Right lobe of liver (tissue), 6 donors: ENCODE measurements around the gene CASKIN1. TPM values are rescaled to one million over a fixed set of nuclear protein-coding genes. Genes with fewer than 3 reads are reported as not detected.
A peak's percentile ranks its signal among the peaks of the same experiment; 100 is the strongest.
"Not testable (repeated sequence)": the region's sequence is repeated elsewhere in the genome, so short reads cannot be mapped to it uniquely, and the experiment has no call there.

Experiments
- ATAC-seq, 4 donors: fragments of 200-7000 bp; cut with Tn5 transposase; one replicate each; pipeline ENCODE4 v1.9.1; 2020; ENCODE audit warnings: mild to moderate bottlenecking in 4 of 4, moderate library complexity in 4 of 4
- DNase-seq, 3 donors: peaks; one replicate each; pipeline ENCODE4 v3.0.0-alpha.2; 2020
- H3K27ac ChIP-seq, 3 donors: fragments of 200-600 bp; one replicate each; pipeline ENCODE4 v1.8.0; 2022
- H3K27me3 ChIP-seq, 2 donors: fragments of 200-600 bp; one replicate each; pipeline ENCODE4 v1.8.0; 2022
- H3K36me3 ChIP-seq, 4 donors: fragments of 200-600 bp; sonication (generic) in 1 of 4; one replicate each; pipeline versions ENCODE4 v1.5.1 to v1.8.0; 2017 to 2022; ENCODE audit warnings: control low read depth in 1 of 4
- H3K4me1 ChIP-seq, 4 donors: fragments of 200-600 bp; sonication (generic) in 1 of 4; one replicate each; pipeline versions ENCODE4 v1.5.1 to v1.8.0; 2017 to 2022; ENCODE audit warnings: control low read depth in 1 of 4
- H3K4me3 ChIP-seq, 3 donors: fragments of 200-600 bp; one replicate each; pipeline ENCODE4 v1.8.0; 2022
- H3K9me3 ChIP-seq, 4 donors: fragments of 200-600 bp; sonication (generic) in 1 of 4; one replicate each; pipeline versions ENCODE4 v1.5.1 to v1.8.0; 2017 to 2022; ENCODE audit warnings: control low read depth in 1 of 4
- WGBS: methylation state at CpG from one replicate; pipeline ENCODE4 v1.1.6; 2018; ENCODE audit warnings: low coverage, low lambda C conversion rate; ENCODE audit not compliant: insufficient coverage; ENCODE audit errors: missing lambda C conversion rate; 5-methylcytosine and 5-hydroxymethylcytosine counted together
- intact Hi-C, 2 donors: fragments of 100-400 bp; cut with DNase I; formaldehyde crosslinking; loops; one replicate each; pipeline versions ENCODE4 v1.11.2 to v1.14.1; 2022
- microRNA counts: library from miRNA; unstranded; fragments of <30 nt; microRNA quantifications from one replicate; lab custom pipeline; 2016
- microRNA-seq, 2 donors: library from miRNA; unstranded; fragments of <30 nt; microRNA quantifications; one replicate each; pipeline ENCODE4, GENCODE V29; 2019 to 2020
- small RNA-seq, 2 experiments: library from RNA; depleted of rRNA; stranded (forward); fragments of <200 nt; gene quantifications; one replicate each; pipeline ENCODE3, GENCODE V24; 2016
- total RNA-seq, 6 experiments: library from RNA; depleted of rRNA in 2 of 6; stranded (reverse); fragments of >200 nt in 2 of 6; fragmentation: NEBNext Ultra II Directional in 3 of 6; extraction: Animal tissue kit (Norgen Biotek cat#: 25700) in 3 of 6; gene quantifications; one replicate each; pipeline versions ENCODE4 v1.1.0 to v1.2.4, GENCODE V29; 2016 to 2023
- donor health status: DM: no; HTN: yes; CAD: no.
- donor health status: DM: no; HTN: no; CAD: no.
- donor health status: DM: no; HTN: no; CAD: no.
- donor health status: DM: no; HTN: yes; CAD: no.
- donor health status: DM: no; HTN: yes; CAD: no.

The CASKIN1 gene
- total RNA-seq, 6 experiments from 2014 or later = not detected

- H3K27me3 ChIP-seq, H3K4me1 ChIP-seq, DNase-seq, ATAC-seq, H3K27ac ChIP-seq, intact Hi-C loops, H3K4me3 ChIP-seq, H3K9me3 ChIP-seq, H3K36me3 ChIP-seq: not testable (repeated sequence)
- WGBS = 68% methylated on average over 4 of the region's 11 CpGs
These were observed 67.2 kb downstream of the CASKIN1 start for GRCh38 chr16:2129251-2129650.

GRCh38 chr16:2127630-2128280 lies 68.7 kb downstream of the CASKIN1 start:
- H3K27ac ChIP-seq, H3K9me3 ChIP-seq, DNase-seq, H3K4me1 ChIP-seq, H3K4me3 ChIP-seq, H3K36me3 ChIP-seq, intact Hi-C loops, H3K27me3 ChIP-seq: not testable (repeated sequence)
- 17% methylated on average over 3 of the region's 3 CpGs for WGBS
- peak; percentile 51 to 63 (median 61) for ATAC-seq

MicroRNAs within 50 kb of the gene (microRNA counts, 767-probe panel; counts per million panel counts)
- microRNA hsa-miR-3180 (lab: Ali Mortazavi, UCI) = 237 counts per million
- microRNA hsa-miR-4516 (lab: Ali Mortazavi, UCI) = 9,063 counts per million, percentile 46 among the panel's probes with 10 or more counts

Small RNAs within 50 kb of the gene (microRNA-seq; reads per million reads assigned to microRNA genes)
- 0 reads per million in 2 donors for gene MIR3180-5
- 0 to 0.29 reads per million in 2 donors for gene MIR4516

Small RNAs within 50 kb of the gene (small RNA-seq; reads per million reads assigned to genes)
- gene MIR3180-5 = 0 reads per million in 2 experiments
- gene MIR4516 = 0 reads per million in 2 experiments
- 0 reads per million in 2 experiments for gene RF00019
- gene SNORD60 = 0 reads per million in 2 experiments

Other genes with a start within 250 kb of the CASKIN1 start
- under 1 TPM in 1 of 6 experiments, not detected in 5; 0.12 TPM for gene RPL3L, start 241.9 kb downstream of the CASKIN1 start, total RNA-seq
- gene NDUFB10, start 237.1 kb downstream of the CASKIN1 start, total RNA-seq = 100 to 1,000 TPM in 2 of 6 experiments, 10 to 100 TPM in 4; 68.7 to 210 (median 81.2) TPM
- gene RPS2, start 231.8 kb downstream of the CASKIN1 start, total RNA-seq = 1,000 to 10,000 TPM in 1 of 6 experiments, 100 to 1,000 TPM in 5; 451 to 1,052 (median 541) TPM
- gene RNF151, start 229.7 kb downstream of the CASKIN1 start, total RNA-seq = not detected
- 10 to 100 TPM; 15.8 to 42.4 (median 18.1) TPM for gene TBL3, start 224.6 kb downstream of the CASKIN1 start, total RNA-seq
- gene NOXO1, start 215.1 kb downstream of the CASKIN1 start, total RNA-seq = 1 to 10 TPM in 1 of 6 experiments, under 1 TPM in 3, not detected in 2; 0.51 to 1.3 (median 0.60) TPM
- 10 to 100 TPM; 16.1 to 18.6 (median 18.0) TPM for gene GFER, start 212.4 kb downstream of the CASKIN1 start, total RNA-seq
- gene SYNGR3, start 206.6 kb downstream of the CASKIN1 start, total RNA-seq = under 1 TPM in 1 of 6 experiments, not detected in 5; 0.22 TPM
- gene ZNF598, start 186.8 kb downstream of the CASKIN1 start, total RNA-seq = 10 to 100 TPM; 21.6 to 46.4 (median 25.0) TPM
- 10 to 100 TPM in 2 of 6 experiments, 1 to 10 TPM in 4; 2.7 to 12.3 (median 8.2) TPM for gene NPW, start 176.8 kb downstream of the CASKIN1 start, total RNA-seq
- 100 to 1,000 TPM; 129 to 284 (median 186) TPM for gene NHERF2, start 169.7 kb downstream of the CASKIN1 start, total RNA-seq
- gene NTHL1, start 148.8 kb downstream of the CASKIN1 start, total RNA-seq = 100 to 1,000 TPM in 1 of 6 experiments, 10 to 100 TPM in 5; 12.0 to 127 (median 42.6) TPM
- 100 to 1,000 TPM in 1 of 6 experiments, 10 to 100 TPM in 5; 25.7 to 124 (median 59.4) TPM for gene TSC2, start 148.6 kb downstream of the CASKIN1 start, total RNA-seq
- 10 to 100 TPM; 28.5 to 58.2 (median 42.8) TPM for gene PKD1, start 60.7 kb downstream of the CASKIN1 start, total RNA-seq
- gene RAB26, start 48.0 kb downstream of the CASKIN1 start, total RNA-seq = 10 to 100 TPM in 3 of 6 experiments, 1 to 10 TPM in 3; 3.8 to 14.6 (median 8.7) TPM
- 10 to 100 TPM; 40.9 to 56.2 (median 46.2) TPM for gene TRAF7, start 40.8 kb downstream of the CASKIN1 start, total RNA-seq
- gene MLST8, start 8.8 kb upstream of the CASKIN1 start, total RNA-seq = 10 to 100 TPM; 13.1 to 51.0 (median 17.5) TPM
- 1 to 10 TPM in 4 of 6 experiments, under 1 TPM in 2; 0.74 to 3.7 (median 2.0) TPM for gene BRICD5, start 14.3 kb upstream of the CASKIN1 start, total RNA-seq
- gene PGP, start 18.2 kb upstream of the CASKIN1 start, total RNA-seq = 10 to 100 TPM in 1 of 6 experiments, 1 to 10 TPM in 5; 3.8 to 14.2 (median 6.9) TPM
- 10 to 100 TPM in 4 of 6 experiments, 1 to 10 TPM in 2; 8.9 to 11.3 (median 10.4) TPM for gene E4F1, start 27.0 kb upstream of the CASKIN1 start, total RNA-seq
- gene DNASE1L2, start 39.8 kb upstream of the CASKIN1 start, total RNA-seq = 1 to 10 TPM in 1 of 6 experiments, under 1 TPM in 4, not detected in 1; 0.31 to 1.1 (median 0.40) TPM
- 100 to 1,000 TPM in 2 of 6 experiments, 10 to 100 TPM in 4; 68.1 to 150 (median 85.5) TPM for gene ECI1, start 55.0 kb upstream of the CASKIN1 start, total RNA-seq
- gene RNPS1, start 71.5 kb upstream of the CASKIN1 start, total RNA-seq = 10 to 100 TPM; 29.0 to 61.9 (median 38.9) TPM
- 1 to 10 TPM; 1.2 to 2.9 (median 2.1) TPM for gene ABCA3, start 144.1 kb upstream of the CASKIN1 start, total RNA-seq
- gene CCNF, start 232.8 kb upstream of the CASKIN1 start, total RNA-seq = 1 to 10 TPM; 1.3 to 2.7 (median 1.7) TPM